A673 (cell line): Measurements from ENCODE around the gene SLC26A3. TPM values are rescaled to one million over a fixed set of nuclear protein-coding genes. Genes with fewer than 3 reads are reported as not detected.

Source experiments
- BruUV-seq: library from RNA; stranded (reverse); fragments of 400-500 nt; replicated peaks from 2 replicates; lab custom pipeline; 2021; lab: Mats Ljungman, UMichigan
- CTCF ChIA-PET: fragments of 300-600 bp; sonication (Branson Sonifier 250); formaldehyde crosslinking; loops from one replicate; lab custom pipeline; 2022; ENCODE audit warnings: antibody characterized with exemption; lab: Charles Lee
- POLR2A ChIA-PET: fragments of 300-600 bp; sonication (Branson Sonifier 250); formaldehyde crosslinking; loops from one replicate; lab custom pipeline; 2022; ENCODE audit warnings: antibody characterized with exemption; ENCODE audit not compliant: low non-redundant PET; lab: Charles Lee
- DNase-seq: peaks from one replicate; pipeline ENCODE4 v3.0.0-alpha.2; 2015; ENCODE audit warnings: low spot score
- H3K27ac ChIP-seq: fragments of 200-600 bp; sonication (generic); 2 replicates; pipeline ENCODE4 v1.5.1; 2016; ENCODE audit warnings: mixed run types, low read depth, mild to moderate bottlenecking, mixed read lengths, antibody characterized with exemption, low read length; ENCODE audit not compliant: poor library complexity, severe bottlenecking
- H3K27me3 ChIP-seq: fragments of 200-600 bp; sonication (generic); replicated peaks from 2 replicates; pipeline ENCODE4 v1.6.1; 2017; ENCODE audit warnings: mixed run types, low read depth, mild to moderate bottlenecking, mixed read lengths, antibody characterized with exemption, low read length; ENCODE audit not compliant: insufficient read depth, poor library complexity
- H3K36me3 ChIP-seq: fragments of 200-600 bp; sonication (generic); 2 replicates; pipeline ENCODE4 v1.6.1; 2016; ENCODE audit warnings: mixed run types, mild to moderate bottlenecking, mixed read lengths, antibody characterized with exemption, low read length; ENCODE audit not compliant: insufficient read depth, poor library complexity, severe bottlenecking
- H3K4me1 ChIP-seq: fragments of 200-600 bp; sonication (generic); 2 replicates; pipeline ENCODE4 v1.6.1; 2017; ENCODE audit warnings: mixed run types, mild to moderate bottlenecking, mixed read lengths, antibody characterized with exemption, low read length; ENCODE audit not compliant: insufficient read depth, poor library complexity, severe bottlenecking
- H3K4me3 ChIP-seq: fragments of 200-600 bp; sonication (generic); 2 replicates; pipeline ENCODE4 v1.5.1; 2016; ENCODE audit warnings: low read depth, mixed run types, mild to moderate bottlenecking, mixed read lengths, low read length; ENCODE audit not compliant: poor library complexity, severe bottlenecking
- H3K9me3 ChIP-seq: fragments of 200-600 bp; sonication (generic); 2 replicates; pipeline ENCODE4 v1.6.1; 2016; ENCODE audit warnings: mixed run types, low read depth, mild to moderate bottlenecking, mixed read lengths, antibody characterized with exemption, low read length; ENCODE audit not compliant: poor library complexity, severe bottlenecking
- CTCF ChIP-seq: fragments of 300-800, 200-600 bp; sonication (generic); conservative IDR thresholded peaks from 2 replicates; pipeline ENCODE4 v1.5.1; 2017; ENCODE audit warnings: low read depth, mild to moderate bottlenecking, antibody characterized with exemption, low read length, moderate library complexity, mixed read lengths
- EZH2 ChIP-seq: fragments of 200-600 bp; sonication (generic); IDR thresholded peaks from 2 replicates; pipeline ENCODE4 v1.6.1; 2017; ENCODE audit warnings: borderline replicate concordance, low read depth, mild to moderate bottlenecking, mixed read lengths, antibody characterized with exemption, low read length; ENCODE audit not compliant: poor library complexity, severe bottlenecking
- intact Hi-C: fragments of 100-400 bp; cut with micrococcal nuclease; formaldehyde crosslinking; loops from one replicate; pipeline ENCODE4 v1.10.0; 2022; ENCODE audit not compliant: unreplicated experiment
- total RNA-seq: library from RNA; stranded (reverse); gene quantifications from 2 replicates; pipeline ENCODE4 v1.2.3, GENCODE V29; 2021

The SLC26A3 gene
- total RNA-seq, 1 experiment from 2014 or later, result not detected

DNA sequence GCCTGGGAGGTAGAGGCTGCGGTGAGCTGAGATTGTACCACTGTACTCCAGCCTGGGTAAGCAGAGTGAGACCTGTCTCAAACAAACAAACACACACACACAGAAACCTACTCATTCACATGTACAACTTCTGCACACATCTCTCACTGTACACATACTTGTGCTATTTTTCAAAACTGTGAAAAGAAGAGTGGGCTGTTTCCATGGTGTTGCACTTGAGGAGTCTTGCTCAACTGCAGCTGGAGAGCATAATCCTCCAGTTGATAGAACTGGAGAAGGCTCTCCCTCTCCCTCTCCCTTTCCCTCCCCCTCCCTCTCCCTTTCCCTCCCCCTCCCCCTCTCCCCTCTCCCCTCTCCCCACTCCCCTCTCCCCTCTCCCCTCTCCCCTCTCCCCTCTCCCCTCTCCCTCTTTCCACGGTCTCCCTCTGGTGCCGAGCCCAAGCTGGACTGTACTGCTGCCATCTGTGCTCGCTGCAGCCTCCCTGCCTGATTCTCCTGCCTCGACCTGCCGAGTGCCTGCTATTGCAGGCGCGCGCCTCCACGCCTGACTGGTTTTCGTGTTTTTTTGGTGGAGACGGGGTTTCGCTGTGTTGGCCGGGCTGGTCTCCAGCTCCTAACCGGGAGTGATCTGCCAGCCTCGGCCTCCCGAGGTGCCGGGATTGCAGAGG, 44.3 kb upstream of the SLC26A3 start:
- BruUV-seq, result no TSS peak
- ChIA-PET POLR2A (no interaction called here), CTCF (interaction anchor here (0.9 kb wide), 1 partner anchor 28 kb away, joined by 4 read pairs; no protein-coding TSS in a partner anchor)
- TF ChIP-seq EZH2, result no peak
- no peak for TF ChIP-seq CTCF
- no peak overlapping the region for H3K4me3 ChIP-seq
- no peak for DNase-seq
- H3K4me1 ChIP-seq, result no peaks in the 10 kb centered on the region
- H3K27me3 ChIP-seq, result no peaks in the 10 kb centered on the region
- no peaks in the 10 kb centered on the region for H3K36me3 ChIP-seq
- H3K27ac ChIP-seq, result no peak overlapping the region
- H3K9me3 ChIP-seq, result no peaks in the 10 kb centered on the region
- intact Hi-C loops, result no loop called here

DNA sequence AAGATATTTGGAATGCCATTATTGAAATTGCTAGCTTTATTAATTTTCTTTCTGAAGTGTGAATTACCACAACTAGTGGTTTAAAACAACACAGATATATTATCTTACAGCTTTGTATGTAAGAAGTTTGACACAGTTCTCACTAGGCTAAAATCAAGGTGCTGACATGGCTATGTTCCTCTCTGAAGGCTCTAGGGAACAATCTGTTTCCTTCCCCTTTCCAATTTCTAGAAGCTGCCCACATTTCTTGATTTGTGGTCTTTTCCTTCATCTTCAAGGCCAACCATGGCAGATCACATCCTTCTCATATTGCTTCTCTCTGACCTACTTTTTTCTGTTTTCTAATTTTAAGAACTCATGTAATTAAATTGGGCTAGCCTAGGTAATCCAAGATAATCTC, 43.3 kb upstream of the SLC26A3 start:
- Histone ChIP-seq H3K4me1 (no peaks in the 10 kb centered on the region), H3K4me3 (no peak overlapping the region), H3K27me3 (no peaks in the 10 kb centered on the region), H3K27ac (no peak overlapping the region), H3K9me3 (no peaks in the 10 kb centered on the region), H3K36me3 (no peaks in the 10 kb centered on the region)
- no peak for TF ChIP-seq EZH2
- no peak for TF ChIP-seq CTCF
- BruUV-seq, result no TSS peak
- POLR2A ChIA-PET, result no interaction called here
- intact Hi-C loops, result no loop called here
- DNase-seq, result no peak
- CTCF ChIA-PET, result interaction anchor here (0.9 kb wide), 1 partner anchor 29 kb away, joined by 4 read pairs; no protein-coding TSS in a partner anchor

GRCh38 chr7:107843184-107843583, 40.2 kb upstream of the SLC26A3 start:
- no peak for DNase-seq
- Histone ChIP-seq H3K27ac (no peak overlapping the region), H3K9me3 (no peaks in the 10 kb centered on the region), H3K36me3 (no peaks in the 10 kb centered on the region), H3K27me3 (peaks cover 6% of the 10 kb centered on the region), H3K4me3 (no peak overlapping the region), H3K4me1 (no peaks in the 10 kb centered on the region)
- ChIA-PET CTCF (no interaction called here), POLR2A (no interaction called here)
- BruUV-seq, result no TSS peak
- no peak for TF ChIP-seq EZH2
- TF ChIP-seq CTCF, result no peak
- intact Hi-C loops, result no loop called here
